NT2/D1 (cell line): ENCODE data around the gene CDK6.

Experiments
- SUZ12 ChIP-seq: IDR thresholded peaks from 2 replicates; pipeline ENCODE4 v1.6.1; 2011; ENCODE audit not compliant: insufficient read length, insufficient read depth; ENCODE audit errors: extremely low read depth
- YY1 ChIP-seq: IDR thresholded peaks from 2 replicates; pipeline ENCODE4 v1.6.1; 2011; ENCODE audit not compliant: insufficient read length, insufficient read depth
- ZNF274 ChIP-seq: IDR thresholded peaks from 2 replicates; pipeline ENCODE4 v1.6.1; 2011; ENCODE audit warnings: mild to moderate bottlenecking, low read depth, low read length

- TF ChIP-seq ZNF274, result no peak
- no peak for TF ChIP-seq YY1
- no peak for TF ChIP-seq SUZ12
Observed at GRCh38 chr7:92884218-92884617, 47.8 kb upstream of the CDK6 start.
